DMS 273 treated with DMSO at 0.1 percent for 48 hours (cell line): ENCODE data around the gene MINDY1.

Experiments used
- DNase-seq: peaks from one replicate; lab custom pipeline; 2025; lab: John Stamatoyannopoulos, UW

Gene MINDY1

DNA sequence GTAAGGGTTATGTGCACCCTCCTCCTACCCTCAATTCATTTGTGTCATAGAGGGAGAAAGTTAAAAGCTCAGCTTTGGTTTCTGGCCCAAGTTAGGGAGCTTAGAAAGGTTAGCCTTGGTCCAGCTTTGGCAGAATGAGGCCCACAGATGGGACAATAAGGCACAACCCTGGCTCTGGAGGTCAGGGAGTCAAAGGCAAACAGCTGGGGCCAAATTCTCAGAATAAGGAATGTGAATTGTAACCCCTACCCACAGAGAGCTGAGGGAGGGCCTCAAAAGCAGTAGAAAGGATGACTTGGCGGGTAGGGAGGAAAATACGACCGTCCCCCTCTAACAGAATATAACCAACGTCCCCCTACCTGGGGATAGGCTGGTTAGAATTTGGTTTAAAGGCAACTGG, 41.1 kb downstream of the MINDY1 start:
- DNase-seq, result no peak

DNA sequence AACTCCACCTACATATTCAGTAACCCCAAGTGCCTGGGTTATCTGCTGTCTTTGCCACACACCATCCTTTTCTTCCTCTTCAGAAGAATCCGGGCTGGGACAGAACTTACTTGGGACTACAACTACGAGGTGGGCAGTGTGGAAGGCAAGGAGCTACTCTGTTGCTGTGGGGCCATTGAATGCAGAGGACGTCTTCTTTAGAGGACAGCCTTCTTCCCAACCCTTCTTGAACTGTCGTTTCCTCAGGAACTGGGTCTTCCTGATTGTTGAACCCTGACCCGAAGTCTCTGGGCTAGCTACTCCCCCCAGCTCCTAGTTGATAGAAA, 42.6 kb downstream of the MINDY1 start:
- DNase-seq, result no peak

DNA sequence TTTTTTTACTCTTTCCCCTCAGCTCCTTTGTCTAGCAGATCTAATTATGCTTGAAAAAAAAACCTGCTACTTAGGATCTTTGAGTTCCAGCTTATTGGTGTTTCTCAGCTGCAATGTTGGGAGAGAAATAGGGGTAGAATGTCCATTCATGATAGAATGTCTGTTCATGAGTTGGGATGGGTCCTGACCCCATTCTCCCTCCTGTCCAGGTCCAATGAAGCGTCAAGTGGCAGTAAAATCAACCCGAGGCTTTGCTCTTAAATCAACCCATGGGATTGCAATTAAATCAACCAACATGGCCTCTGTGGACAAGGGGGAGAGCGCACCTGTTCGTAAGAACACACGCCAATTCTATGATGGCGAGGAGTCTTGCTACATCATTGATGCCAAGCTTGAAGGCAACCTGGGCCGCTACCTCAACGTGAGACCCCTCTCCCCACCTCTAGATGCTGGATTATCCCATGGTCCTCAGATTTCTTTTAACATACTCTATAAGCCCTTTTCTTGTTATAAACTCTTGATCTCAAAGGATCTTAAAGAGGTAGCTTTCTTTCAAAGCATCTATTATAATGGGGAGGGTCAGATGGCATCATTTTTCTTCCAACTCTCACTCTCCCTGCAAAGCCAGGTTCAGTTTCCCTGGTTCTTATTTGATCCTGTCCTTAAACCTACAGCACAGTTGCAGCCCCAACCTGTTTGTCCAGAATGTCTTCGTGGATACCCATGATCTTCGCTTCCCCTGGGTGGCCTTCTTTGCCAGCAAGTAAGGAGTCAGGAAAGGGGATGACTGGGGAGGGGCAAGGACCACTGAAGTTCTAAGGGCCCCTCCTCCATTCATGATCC, 43.2 kb downstream of the MINDY1 start:
- DNase-seq, result no peak

DNA sequence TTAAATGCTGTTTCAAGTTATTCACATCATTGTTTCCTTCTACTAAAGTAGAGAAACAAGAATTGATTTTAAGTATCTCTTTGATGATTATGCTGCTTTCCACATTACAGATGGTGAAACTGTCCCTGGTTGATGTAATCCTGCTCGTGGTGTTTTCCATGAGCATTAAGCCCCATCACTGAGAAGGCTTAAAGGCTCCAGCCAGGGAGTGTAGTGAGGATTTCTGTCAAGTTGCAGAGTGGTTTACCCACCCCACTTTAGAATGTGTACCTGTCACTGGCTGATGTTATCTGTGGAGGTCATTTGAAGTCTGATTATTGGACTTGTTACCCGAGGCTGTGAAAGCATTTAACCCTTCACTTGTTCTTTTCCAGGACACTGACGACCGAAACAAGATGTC, 44.9 kb downstream of the MINDY1 start:
- DNase-seq, result no peak

DNA sequence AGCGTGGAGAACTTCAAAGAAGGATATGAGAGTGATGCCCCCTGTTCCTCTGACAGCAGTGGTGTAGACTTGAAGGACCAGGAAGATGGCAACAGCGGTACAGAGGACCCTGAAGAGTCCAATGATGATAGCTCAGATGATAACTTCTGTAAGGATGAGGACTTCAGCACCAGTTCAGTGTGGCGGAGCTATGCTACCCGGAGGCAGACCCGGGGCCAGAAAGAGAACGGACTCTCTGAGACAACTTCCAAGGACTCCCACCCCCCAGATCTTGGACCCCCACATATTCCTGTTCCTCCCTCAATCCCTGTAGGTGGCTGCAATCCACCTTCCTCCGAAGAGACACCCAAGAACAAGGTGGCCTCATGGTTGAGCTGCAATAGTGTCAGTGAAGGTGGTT, 46.1 kb downstream of the MINDY1 start:
- no peak for DNase-seq

DNA sequence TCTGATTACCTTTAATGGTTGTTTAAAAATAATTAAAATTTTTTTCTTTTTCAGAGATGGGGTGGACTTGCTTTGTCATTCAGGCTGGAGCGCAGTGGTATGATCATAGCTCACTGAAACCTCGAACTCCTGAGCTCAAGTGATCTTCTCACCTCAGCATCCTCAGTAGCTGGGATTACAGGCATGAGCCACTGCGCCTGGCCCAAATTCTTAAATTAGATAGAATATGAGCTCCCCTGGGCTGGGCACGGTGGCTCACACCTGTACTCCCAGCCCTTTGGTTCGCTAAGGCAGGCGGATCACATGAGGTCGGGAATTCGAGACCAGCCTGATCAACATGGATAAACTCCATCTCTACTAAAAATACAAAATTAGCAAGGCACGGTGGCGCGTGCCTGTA, 49.0 kb downstream of the MINDY1 start:
- no peak for DNase-seq

DNA sequence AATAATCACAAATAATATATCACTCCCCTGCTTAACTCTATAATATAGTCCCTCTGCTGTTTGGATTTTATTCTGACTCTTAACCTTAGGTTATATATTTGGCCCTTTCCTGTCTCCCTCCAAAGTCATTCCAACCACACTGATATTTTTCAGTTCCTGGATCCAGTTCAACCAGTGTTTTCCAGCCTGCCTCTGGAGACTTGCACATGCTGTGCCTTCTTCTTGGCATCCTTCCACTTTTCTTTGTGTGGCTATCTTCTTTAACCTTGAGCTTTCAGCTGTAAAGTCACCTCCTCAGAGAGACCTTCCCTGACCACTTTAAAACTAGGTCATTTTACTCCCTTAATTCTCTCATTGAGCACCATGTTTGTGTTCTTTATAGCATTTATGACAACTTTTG, 51.4 kb downstream of the MINDY1 start:
- no peak for DNase-seq

DNA sequence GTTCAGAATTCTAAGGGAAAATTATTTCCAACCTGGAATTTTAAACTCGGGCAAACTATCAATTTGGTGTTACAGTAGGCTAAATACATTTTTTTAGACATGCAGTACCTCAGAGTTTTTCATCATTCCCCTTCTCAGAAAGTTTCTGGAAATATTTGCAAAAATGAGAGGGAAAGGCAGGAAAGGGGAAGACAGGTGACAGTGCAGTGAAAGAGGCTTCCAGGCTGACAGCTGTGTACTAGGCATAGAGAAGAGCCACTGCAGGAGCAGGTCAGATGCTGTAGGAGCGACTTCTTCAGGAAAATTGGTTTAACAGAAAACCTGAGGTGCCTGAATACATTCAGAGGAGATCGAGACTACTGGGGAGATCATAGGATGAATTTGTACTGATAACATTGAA, 52.0 kb downstream of the MINDY1 start:
- no peak for DNase-seq
